ENCODE measurements around the gene NDUFV1.
"Not testable (repeated sequence)": the region's sequence is repeated elsewhere in the genome, so short reads cannot be mapped to it uniquely, and the experiment has no call there.

Gene NDUFV1

DNA sequence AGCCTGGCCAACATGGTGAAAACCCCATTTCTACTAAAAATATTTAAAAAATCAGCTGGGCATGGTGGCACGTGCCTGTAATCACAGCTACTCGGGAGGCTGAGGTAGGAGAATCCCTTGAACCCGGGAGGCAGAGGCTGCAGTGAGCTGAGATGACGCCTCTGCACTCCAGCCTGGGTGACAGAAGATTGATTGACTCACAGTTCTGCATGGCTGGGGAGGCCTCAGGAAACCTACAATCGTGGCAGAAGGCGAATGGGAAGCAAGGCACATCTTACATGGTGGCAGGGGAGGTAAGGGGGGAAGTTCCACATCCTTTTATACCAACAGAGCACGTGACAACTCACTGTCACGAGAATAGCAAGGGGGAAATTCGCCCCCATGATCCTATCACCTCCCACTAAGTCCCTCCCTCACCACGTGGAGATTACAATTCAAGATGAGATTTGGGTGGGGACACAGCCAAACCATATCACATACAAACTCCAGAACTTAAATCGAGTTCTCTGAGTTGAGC lies 17.8 kb upstream of the NDUFV1 start:
- peaks cover 11% of the 10 kb centered on the region for H3K4me1 ChIP-seq (ENCODE audit: control insufficient read depth, insufficient read depth, low read length)

DNA sequence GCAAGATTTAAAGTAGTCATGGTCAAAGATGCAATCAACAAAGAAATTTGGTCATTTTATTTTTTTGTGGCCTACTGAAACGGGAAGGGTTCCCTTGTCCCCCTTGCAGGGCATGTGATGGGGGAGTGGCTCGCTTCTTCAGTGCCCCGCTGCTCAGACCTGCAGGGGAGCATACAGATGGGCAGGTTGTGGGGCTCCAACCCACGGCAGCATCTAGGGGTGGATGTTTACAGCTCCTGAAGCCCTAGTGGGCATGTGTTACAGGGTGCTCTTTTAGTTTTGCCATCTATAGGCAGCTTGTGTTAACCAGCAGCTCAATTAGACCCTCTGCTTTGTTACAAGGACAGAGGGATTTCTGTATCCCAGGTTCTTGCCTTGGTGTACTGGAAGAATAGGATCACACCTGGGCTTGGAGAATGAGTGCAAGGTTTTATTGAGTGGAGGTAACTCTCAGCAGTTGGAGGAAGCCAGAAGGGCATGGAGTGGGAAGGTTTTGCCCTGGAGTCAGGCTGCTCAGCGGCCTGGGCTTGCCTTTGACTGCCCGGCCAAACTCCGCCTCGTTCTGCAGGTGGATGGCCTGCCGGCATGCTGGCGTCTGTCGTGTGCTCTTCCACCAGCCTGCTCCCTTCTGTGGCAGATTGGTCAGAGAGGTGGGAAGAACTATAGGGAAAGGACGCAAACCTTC lies 13.7 kb upstream of the NDUFV1 start:
- no peak for DNase-seq (ENCODE audit: low read depth)
- Histone ChIP-seq H3K27me3 (replicated peaks; ENCODE audit: control insufficient read depth, insufficient read depth, low read length) (no peaks in the 10 kb centered on the region), H3K36me3 (ENCODE audit: control insufficient read depth, insufficient read depth, low read length, severe bottlenecking) (peaks cover 3% of the 10 kb centered on the region), H3K9me3 (ENCODE audit: control insufficient read depth, low read length) (peaks cover 2% of the 10 kb centered on the region), H3K9ac (ENCODE audit: low read length) (no peak overlapping the region), H3K4me3 (ENCODE audit: low read length) (no peak overlapping the region), H3K4me1 (ENCODE audit: control insufficient read depth, insufficient read depth, low read length) (no peaks in the 10 kb centered on the region)

More for the DNA sequence above, 17.8 kb upstream of the NDUFV1 start:
- H3K9me3 ChIP-seq (ENCODE audit: control insufficient read depth, low read length); H3K4me3 ChIP-seq (ENCODE audit: low read length); H3K27me3 ChIP-seq (replicated peaks; ENCODE audit: control insufficient read depth, insufficient read depth, low read length); DNase-seq (ENCODE audit: low read depth); H3K9ac ChIP-seq (ENCODE audit: low read length): not testable (repeated sequence)
- peaks cover 16% of the 10 kb centered on the region for H3K36me3 ChIP-seq (ENCODE audit: control insufficient read depth, insufficient read depth, low read length, severe bottlenecking)

DNA sequence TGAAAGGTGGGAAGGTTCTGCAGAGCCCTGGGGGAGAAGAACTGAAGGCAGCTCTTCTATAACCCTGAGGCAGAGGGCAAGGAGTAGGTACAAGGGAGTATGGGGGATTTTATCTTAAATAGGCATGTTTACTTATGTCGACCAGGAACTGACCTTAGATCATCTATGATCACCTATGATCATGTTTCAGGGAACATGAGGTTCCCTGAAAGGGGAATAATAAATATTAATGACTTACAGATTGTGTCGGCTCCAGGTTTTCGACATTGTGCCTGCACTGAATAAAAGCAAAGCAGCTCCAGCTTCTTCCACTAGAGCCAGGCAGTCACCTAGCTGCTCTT lies 13.2 kb upstream of the NDUFV1 start:
- Histone ChIP-seq H3K9ac (ENCODE audit: low read length) (no peak overlapping the region), H3K36me3 (ENCODE audit: control insufficient read depth, insufficient read depth, low read length, severe bottlenecking) (no peaks in the 10 kb centered on the region), H3K27me3 (replicated peaks; ENCODE audit: control insufficient read depth, insufficient read depth, low read length) (no peaks in the 10 kb centered on the region), H3K4me3 (ENCODE audit: low read length) (no peak overlapping the region), H3K4me1 (ENCODE audit: control insufficient read depth, insufficient read depth, low read length) (no peaks in the 10 kb centered on the region), H3K9me3 (ENCODE audit: control insufficient read depth, low read length) (peaks cover 2% of the 10 kb centered on the region)
- no peak for DNase-seq (ENCODE audit: low read depth)

DNA sequence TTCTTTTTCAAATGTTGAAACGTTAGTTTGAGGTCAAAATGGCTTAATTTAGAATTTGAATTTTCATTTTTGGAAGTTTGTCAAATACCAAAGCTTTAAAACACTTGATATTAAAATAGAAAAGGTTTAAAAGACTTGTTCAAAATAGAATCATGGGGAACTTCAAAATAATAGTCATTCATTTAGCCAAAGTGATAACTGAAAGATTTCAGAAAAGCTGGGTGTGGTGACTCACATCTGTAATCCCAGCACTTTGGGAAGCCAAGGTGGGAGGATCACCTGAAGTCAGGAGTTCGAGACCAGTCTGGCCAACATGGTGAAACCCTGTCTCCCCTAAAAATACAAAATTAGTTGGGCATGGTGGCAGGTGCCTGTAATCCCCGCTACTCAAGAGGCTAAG lies 12.3 kb upstream of the NDUFV1 start:
- H3K9me3 ChIP-seq (ENCODE audit: control insufficient read depth, low read length) = peaks cover 2% of the 10 kb centered on the region
- H3K4me3 ChIP-seq (ENCODE audit: low read length) = no peak overlapping the region
- H3K27me3 ChIP-seq (replicated peaks; ENCODE audit: control insufficient read depth, insufficient read depth, low read length) = no peaks in the 10 kb centered on the region
- no peaks in the 10 kb centered on the region for H3K4me1 ChIP-seq (ENCODE audit: control insufficient read depth, insufficient read depth, low read length)
- no peaks in the 10 kb centered on the region for H3K36me3 ChIP-seq (ENCODE audit: control insufficient read depth, insufficient read depth, low read length, severe bottlenecking)
- DNase-seq (ENCODE audit: low read depth) = no peak
- H3K9ac ChIP-seq (ENCODE audit: low read length) = no peak overlapping the region

DNA sequence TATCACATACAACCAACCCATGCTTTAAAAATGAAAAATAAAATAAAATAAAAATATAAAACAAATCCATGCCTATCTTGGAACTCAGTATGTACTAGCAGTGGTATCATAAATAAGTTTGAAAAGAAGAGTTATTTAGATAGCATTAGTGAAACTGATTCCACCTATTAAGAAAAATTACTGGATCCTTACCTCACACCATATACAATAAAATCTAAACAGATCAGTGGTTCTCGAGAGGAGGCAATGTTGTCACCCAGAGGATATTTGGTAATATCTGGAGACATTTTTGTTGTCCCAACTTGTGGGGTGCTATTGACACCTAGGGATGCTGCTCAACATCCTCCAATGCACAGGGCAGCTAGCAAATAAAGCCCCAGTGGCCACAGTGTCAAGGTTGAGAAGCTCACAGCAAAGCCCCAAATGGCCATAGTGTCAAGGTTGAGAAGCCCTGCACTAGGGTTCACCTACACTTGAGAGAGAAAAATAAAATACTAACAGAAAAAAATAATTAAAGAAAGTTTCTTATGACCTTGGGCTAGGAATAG lies 9.9 kb upstream of the NDUFV1 start:
- Histone ChIP-seq H3K36me3 (ENCODE audit: control insufficient read depth, insufficient read depth, low read length, severe bottlenecking) (no peaks in the 10 kb centered on the region), H3K27me3 (replicated peaks; ENCODE audit: control insufficient read depth, insufficient read depth, low read length) (peaks cover 15% of the 10 kb centered on the region), H3K4me1 (ENCODE audit: control insufficient read depth, insufficient read depth, low read length) (no peaks in the 10 kb centered on the region), H3K9me3 (ENCODE audit: control insufficient read depth, low read length) (peaks cover 2% of the 10 kb centered on the region), H3K9ac (ENCODE audit: low read length) (no peak overlapping the region), H3K4me3 (ENCODE audit: low read length) (no peak overlapping the region)
- DNase-seq (ENCODE audit: low read depth) = no peak

DNA sequence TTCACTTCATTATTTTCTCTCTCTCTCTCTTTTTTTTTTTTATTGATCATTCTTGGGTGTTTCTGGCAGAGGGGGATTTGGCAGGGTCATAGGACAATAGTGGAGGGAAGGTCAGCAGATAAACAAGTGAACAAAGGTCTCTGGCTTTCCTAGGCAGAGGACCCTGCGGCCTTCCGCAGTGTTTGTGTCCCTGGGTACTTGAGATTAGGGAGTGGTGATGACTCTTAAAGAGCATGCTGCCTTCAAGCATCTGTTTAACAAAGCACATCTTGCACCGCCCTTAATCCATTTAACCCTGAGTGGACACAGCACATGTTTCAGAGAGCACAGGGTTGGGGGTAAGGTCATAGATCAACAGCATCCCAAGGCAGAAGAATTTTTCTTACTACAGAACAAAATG lies 9.3 kb upstream of the NDUFV1 start:
- not testable (repeated sequence) for H3K9ac ChIP-seq (ENCODE audit: low read length); DNase-seq (ENCODE audit: low read depth); H3K4me1 ChIP-seq (ENCODE audit: control insufficient read depth, insufficient read depth, low read length); H3K36me3 ChIP-seq (ENCODE audit: control insufficient read depth, insufficient read depth, low read length, severe bottlenecking); H3K4me3 ChIP-seq (ENCODE audit: low read length); H3K9me3 ChIP-seq (ENCODE audit: control insufficient read depth, low read length)
- peaks cover 15% of the 10 kb centered on the region for H3K27me3 ChIP-seq (replicated peaks; ENCODE audit: control insufficient read depth, insufficient read depth, low read length)

DNA sequence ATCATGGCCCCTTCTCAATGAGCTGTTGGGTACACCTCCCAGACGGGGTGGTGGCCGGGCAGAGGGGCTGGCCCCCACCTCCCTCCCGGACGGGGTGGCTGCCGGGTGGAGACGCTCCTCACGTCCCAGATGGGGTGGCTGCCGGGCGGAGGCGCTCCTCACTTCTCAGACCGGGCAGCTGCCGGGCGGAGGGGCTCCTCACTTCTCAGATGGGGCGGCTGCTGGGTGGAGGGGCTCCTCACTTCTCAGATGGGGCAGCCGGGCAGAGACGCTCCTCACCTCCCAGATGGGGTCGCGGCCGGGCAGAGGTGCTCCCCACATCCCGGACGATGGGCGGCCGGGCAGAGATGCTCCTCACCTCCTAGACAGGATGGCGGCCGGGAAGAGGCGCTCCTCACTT lies 8.8 kb upstream of the NDUFV1 start:
- H3K36me3 ChIP-seq (ENCODE audit: control insufficient read depth, insufficient read depth, low read length, severe bottlenecking); H3K9me3 ChIP-seq (ENCODE audit: control insufficient read depth, low read length); H3K4me1 ChIP-seq (ENCODE audit: control insufficient read depth, insufficient read depth, low read length); H3K4me3 ChIP-seq (ENCODE audit: low read length); DNase-seq (ENCODE audit: low read depth); H3K9ac ChIP-seq (ENCODE audit: low read length): not testable (repeated sequence)
- H3K27me3 ChIP-seq (replicated peaks; ENCODE audit: control insufficient read depth, insufficient read depth, low read length) = peaks cover 15% of the 10 kb centered on the region

DNA sequence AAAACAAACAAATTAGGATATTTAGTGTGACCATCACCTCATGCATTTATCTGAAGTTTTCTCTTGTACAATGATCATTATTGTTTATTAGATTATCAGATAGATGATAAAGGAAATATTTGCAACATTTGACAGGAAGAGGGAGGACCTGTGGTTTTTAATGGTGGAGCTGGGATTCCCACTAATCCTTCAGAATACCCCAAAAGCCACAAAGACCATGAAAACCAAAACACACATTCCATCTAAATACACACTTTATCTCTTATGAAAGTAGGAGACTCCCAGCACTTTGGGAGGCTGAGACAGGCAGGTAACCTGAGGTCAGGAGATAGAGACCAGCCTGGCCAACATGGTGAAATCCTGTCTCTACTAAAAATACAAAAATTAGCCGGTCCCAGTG lies 7.6 kb upstream of the NDUFV1 start:
- Histone ChIP-seq H3K9ac (ENCODE audit: low read length) (no peak overlapping the region), H3K9me3 (ENCODE audit: control insufficient read depth, low read length) (peaks cover 5% of the 10 kb centered on the region), H3K4me3 (ENCODE audit: low read length) (no peak overlapping the region), H3K36me3 (ENCODE audit: control insufficient read depth, insufficient read depth, low read length, severe bottlenecking) (no peaks in the 10 kb centered on the region), H3K27me3 (replicated peaks; ENCODE audit: control insufficient read depth, insufficient read depth, low read length) (peaks cover 15% of the 10 kb centered on the region), H3K4me1 (ENCODE audit: control insufficient read depth, insufficient read depth, low read length) (no peaks in the 10 kb centered on the region)
- DNase-seq (ENCODE audit: low read depth) = no peak

DNA sequence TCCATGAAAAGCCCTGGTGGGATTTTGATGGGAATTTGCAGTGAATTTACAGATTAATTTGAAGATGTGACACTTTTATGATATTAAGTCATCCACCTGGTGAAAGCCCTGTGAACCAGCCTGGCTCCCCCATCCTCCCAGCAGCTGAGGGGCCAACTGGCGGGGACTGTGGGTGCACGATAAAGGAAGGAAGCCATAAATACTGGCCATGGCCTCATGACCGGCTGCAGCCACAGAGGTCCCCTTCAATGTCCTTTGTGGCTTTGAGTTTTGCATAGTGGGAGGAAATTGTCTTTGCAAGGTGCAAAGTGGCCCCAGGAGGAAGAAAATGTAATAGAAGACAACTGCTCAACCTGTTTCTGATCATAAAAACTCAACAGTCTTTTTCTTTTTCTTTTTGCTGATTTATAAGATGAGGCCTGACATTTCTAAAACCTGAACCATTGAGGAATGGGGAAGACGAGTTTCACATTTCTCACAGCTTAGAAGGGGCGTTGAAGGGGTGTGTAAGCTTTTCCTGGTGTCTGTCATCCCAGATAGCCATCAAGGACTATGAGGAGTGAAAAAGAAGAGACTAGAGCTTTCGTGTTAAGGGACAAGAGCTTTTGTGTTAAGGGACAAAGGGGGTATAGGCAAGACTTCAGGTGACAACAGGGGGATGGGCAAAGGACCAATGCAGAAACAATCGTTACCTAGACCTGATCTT lies 6.3 kb upstream of the NDUFV1 start:
- H3K9me3 ChIP-seq (ENCODE audit: control insufficient read depth, low read length) = peaks cover 5% of the 10 kb centered on the region
- no peak for DNase-seq (ENCODE audit: low read depth)
- H3K36me3 ChIP-seq (ENCODE audit: control insufficient read depth, insufficient read depth, low read length, severe bottlenecking) = no peaks in the 10 kb centered on the region
- H3K9ac ChIP-seq (ENCODE audit: low read length) = no peak overlapping the region
- H3K4me3 ChIP-seq (ENCODE audit: low read length) = no peak overlapping the region
- H3K27me3 ChIP-seq (replicated peaks; ENCODE audit: control insufficient read depth, insufficient read depth, low read length) = peaks cover 15% of the 10 kb centered on the region
- no peaks in the 10 kb centered on the region for H3K4me1 ChIP-seq (ENCODE audit: control insufficient read depth, insufficient read depth, low read length)

DNA sequence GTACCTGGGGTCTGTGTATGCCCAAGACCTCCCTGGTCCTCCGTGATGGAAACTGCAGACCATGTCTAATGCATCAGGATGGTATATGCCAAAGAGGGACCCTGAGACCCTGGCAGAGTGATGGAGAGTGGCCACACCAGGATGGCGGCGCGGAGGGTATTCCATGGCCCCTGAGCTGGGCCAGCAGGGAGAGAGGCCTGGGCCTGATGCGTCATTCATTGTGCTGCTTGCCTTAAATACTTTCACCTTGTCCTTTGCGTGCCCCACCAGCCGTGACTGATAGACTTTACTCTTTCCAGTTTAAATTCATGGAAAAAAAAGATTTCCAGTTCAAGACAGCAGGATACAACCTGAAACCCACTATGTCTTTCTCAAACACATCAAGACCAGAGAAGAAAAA lies 5.6 kb upstream of the NDUFV1 start:
- Histone ChIP-seq H3K36me3 (ENCODE audit: control insufficient read depth, insufficient read depth, low read length, severe bottlenecking) (no peaks in the 10 kb centered on the region), H3K27me3 (replicated peaks; ENCODE audit: control insufficient read depth, insufficient read depth, low read length) (peaks cover 15% of the 10 kb centered on the region), H3K9ac (ENCODE audit: low read length) (no peak overlapping the region), H3K9me3 (ENCODE audit: control insufficient read depth, low read length) (peaks cover 5% of the 10 kb centered on the region), H3K4me1 (ENCODE audit: control insufficient read depth, insufficient read depth, low read length) (peaks cover 1% of the 10 kb centered on the region), H3K4me3 (ENCODE audit: low read length) (no peak overlapping the region)
- DNase-seq (ENCODE audit: low read depth) = no peak

DNA sequence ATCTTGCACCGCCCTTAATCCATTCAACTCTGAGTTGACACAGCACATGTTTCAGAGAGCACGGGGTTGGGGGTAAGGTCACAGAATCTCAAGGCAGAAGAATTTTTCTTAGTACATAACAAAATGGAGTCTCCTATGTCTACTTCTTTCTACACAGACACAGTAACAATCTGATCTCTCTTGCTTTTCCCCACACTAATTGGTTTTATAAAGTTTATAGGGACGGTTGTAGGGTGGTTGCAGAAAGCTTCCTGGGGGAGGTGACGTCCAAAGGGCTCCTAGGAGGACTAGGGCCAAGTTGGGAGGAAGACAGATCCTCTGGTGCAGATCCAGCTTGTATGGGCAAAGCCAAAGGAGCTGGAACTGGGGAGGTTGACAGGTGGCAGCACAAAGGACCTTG lies 2.6 kb upstream of the NDUFV1 start:
- H3K36me3 ChIP-seq (ENCODE audit: control insufficient read depth, insufficient read depth, low read length, severe bottlenecking); H3K9ac ChIP-seq (ENCODE audit: low read length); H3K9me3 ChIP-seq (ENCODE audit: control insufficient read depth, low read length); H3K4me3 ChIP-seq (ENCODE audit: low read length); DNase-seq (ENCODE audit: low read depth): not testable (repeated sequence)
- Histone ChIP-seq H3K27me3 (replicated peaks; ENCODE audit: control insufficient read depth, insufficient read depth, low read length) (peaks cover 15% of the 10 kb centered on the region), H3K4me1 (ENCODE audit: control insufficient read depth, insufficient read depth, low read length) (peaks cover 17% of the 10 kb centered on the region)

Measured in adipocyte (in vitro differentiated cells).